PFSK-1 (cell line): ENCODE results near the gene FFAR3.

Source experiments
- POLR2AphosphoS5 ChIP-seq: IDR thresholded peaks from 2 replicates; pipeline ENCODE4 v1.6.1; 2012; ENCODE audit warnings: low read depth, mild to moderate bottlenecking, control low read depth, low read length, moderate library complexity
- TAF1 ChIP-seq: IDR thresholded peaks from 2 replicates; pipeline ENCODE4 v1.6.1; 2012; ENCODE audit warnings: low read length, control low read depth, borderline replicate concordance; ENCODE audit not compliant: insufficient read depth

DNA sequence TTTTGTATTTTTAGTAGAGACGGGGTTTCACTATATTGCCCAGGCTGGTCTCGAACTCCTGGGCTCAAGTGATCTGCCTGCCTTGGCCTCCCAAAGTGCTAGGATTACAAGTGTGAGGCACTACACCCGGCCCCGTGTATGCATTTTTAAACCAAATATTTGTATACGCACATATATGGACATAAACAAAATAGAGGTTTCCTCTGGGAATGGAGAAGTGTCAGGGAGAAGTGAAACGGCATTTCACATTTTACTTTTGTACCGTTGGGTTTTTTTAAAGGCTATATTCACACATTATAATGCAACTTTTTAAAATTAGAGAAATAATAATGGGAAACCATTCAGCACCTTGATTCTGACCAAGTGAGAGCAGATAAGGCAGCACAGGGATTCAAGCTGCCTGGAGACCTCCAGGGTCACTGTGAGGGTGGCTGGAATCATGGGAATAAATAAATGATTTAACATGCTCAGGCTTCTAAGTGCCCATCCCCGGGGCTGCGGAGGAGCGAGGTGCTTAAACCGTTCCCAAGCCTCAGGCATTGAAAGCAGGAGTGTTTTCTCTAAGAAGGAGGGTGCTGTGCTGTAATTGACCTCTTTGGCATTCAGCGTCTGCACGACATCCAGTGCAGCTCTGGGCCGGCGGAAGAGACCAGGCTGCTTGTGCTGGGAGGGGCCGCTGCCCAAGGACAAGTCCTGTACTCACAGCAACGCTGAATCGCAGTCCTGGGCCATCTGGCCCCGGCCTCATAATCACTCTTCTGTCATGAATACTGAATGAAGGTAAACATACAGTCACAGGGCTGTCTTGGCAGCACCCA, 37.3 kb downstream of the FFAR3 start:
- TF ChIP-seq TAF1, result no peak
- no peak for TF ChIP-seq POLR2AphosphoS5
